ENCODE data around the gene NT5C2. TPM values are rescaled to one million over a fixed set of nuclear protein-coding genes. Genes with fewer than 3 reads are reported as not detected.

The NT5C2 gene
- total RNA-seq, 1 experiment from 2014 or later, result 76.1 TPM

DNA sequence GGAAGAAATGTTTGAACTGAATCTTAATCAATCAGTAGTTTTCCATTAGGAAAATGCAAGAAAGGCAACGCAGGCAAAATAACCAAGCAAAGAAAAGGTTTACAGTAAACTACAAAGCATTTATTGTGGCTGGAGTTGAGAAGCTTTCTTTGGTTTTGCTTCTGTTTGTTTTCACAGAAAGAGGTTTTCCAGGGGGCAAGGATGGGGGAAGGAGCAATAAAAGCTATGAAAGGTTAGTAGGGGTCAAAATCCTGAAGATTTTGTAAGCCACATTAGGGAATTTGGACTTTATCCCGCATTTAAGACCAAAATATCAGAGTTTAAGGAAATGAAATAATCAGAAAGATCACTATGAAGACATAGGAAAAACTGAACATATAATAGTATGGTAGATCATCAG is 51.1 kb downstream of the NT5C2 start:
- Mint-ChIP-seq H3K9me3 (no peaks in the 10 kb centered on the region), H3K4me3 (no peak overlapping the region), H3K4me1 (peaks cover 17% of the 10 kb centered on the region), H3K36me3 (peaks cover 19% of the 10 kb centered on the region), H3K27ac (peak overlapping the region; percentile 67; the same call in 1 of the 2 replicates), H3K27me3 (ENCODE audit: low read depth) (no peaks in the 10 kb centered on the region)
- no peak for ATAC-seq
- ChIA-PET CTCF (interaction anchor here (2.3 kb wide), 1 partner anchor 97 kb away, joined by 8 read pairs; no protein-coding TSS in a partner anchor), POLR2A (no interaction called here)
- TF ChIP-seq ZNF671 (CRISPR knock-in tag; IDR thresholded peaks at IDR 0.05), result no peak
- TF ChIP-seq, protein P1, sequence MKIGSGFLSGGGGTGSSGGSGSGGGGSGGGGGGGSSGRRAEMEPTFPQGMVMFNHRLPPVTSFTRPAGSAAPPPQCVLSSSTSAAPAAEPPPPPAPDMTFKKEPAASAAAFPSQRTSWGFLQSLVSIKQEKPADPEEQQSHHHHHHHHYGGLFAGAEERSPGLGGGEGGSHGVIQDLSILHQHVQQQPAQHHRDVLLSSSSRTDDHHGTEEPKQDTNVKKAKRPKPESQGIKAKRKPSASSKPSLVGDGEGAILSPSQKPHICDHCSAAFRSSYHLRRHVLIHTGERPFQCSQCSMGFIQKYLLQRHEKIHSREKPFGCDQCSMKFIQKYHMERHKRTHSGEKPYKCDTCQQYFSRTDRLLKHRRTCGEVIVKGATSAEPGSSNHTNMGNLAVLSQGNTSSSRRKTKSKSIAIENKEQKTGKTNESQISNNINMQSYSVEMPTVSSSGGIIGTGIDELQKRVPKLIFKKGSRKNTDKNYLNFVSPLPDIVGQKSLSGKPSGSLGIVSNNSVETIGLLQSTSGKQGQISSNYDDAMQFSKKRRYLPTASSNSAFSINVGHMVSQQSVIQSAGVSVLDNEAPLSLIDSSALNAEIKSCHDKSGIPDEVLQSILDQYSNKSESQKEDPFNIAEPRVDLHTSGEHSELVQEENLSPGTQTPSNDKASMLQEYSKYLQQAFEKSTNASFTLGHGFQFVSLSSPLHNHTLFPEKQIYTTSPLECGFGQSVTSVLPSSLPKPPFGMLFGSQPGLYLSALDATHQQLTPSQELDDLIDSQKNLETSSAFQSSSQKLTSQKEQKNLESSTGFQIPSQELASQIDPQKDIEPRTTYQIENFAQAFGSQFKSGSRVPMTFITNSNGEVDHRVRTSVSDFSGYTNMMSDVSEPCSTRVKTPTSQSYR (CRISPR knock-in tag; IDR thresholded peaks at IDR 0.05), result no peak
- no peak for TF ChIP-seq RELA (CRISPR knock-in tag; IDR thresholded peaks at IDR 0.05; ENCODE audit: borderline replicate concordance)
- TF ChIP-seq, protein P2, sequence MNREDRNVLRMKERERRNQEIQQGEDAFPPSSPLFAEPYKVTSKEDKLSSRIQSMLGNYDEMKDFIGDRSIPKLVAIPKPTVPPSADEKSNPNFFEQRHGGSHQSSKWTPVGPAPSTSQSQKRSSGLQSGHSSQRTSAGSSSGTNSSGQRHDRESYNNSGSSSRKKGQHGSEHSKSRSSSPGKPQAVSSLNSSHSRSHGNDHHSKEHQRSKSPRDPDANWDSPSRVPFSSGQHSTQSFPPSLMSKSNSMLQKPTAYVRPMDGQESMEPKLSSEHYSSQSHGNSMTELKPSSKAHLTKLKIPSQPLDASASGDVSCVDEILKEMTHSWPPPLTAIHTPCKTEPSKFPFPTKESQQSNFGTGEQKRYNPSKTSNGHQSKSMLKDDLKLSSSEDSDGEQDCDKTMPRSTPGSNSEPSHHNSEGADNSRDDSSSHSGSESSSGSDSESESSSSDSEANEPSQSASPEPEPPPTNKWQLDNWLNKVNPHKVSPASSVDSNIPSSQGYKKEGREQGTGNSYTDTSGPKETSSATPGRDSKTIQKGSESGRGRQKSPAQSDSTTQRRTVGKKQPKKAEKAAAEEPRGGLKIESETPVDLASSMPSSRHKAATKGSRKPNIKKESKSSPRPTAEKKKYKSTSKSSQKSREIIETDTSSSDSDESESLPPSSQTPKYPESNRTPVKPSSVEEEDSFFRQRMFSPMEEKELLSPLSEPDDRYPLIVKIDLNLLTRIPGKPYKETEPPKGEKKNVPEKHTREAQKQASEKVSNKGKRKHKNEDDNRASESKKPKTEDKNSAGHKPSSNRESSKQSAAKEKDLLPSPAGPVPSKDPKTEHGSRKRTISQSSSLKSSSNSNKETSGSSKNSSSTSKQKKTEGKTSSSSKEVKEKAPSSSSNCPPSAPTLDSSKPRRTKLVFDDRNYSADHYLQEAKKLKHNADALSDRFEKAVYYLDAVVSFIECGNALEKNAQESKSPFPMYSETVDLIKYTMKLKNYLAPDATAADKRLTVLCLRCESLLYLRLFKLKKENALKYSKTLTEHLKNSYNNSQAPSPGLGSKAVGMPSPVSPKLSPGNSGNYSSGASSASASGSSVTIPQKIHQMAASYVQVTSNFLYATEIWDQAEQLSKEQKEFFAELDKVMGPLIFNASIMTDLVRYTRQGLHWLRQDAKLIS (CRISPR knock-in tag; IDR thresholded peaks at IDR 0.05; ENCODE audit: borderline replicate concordance), result no peak
- TF ChIP-seq, protein P3, sequence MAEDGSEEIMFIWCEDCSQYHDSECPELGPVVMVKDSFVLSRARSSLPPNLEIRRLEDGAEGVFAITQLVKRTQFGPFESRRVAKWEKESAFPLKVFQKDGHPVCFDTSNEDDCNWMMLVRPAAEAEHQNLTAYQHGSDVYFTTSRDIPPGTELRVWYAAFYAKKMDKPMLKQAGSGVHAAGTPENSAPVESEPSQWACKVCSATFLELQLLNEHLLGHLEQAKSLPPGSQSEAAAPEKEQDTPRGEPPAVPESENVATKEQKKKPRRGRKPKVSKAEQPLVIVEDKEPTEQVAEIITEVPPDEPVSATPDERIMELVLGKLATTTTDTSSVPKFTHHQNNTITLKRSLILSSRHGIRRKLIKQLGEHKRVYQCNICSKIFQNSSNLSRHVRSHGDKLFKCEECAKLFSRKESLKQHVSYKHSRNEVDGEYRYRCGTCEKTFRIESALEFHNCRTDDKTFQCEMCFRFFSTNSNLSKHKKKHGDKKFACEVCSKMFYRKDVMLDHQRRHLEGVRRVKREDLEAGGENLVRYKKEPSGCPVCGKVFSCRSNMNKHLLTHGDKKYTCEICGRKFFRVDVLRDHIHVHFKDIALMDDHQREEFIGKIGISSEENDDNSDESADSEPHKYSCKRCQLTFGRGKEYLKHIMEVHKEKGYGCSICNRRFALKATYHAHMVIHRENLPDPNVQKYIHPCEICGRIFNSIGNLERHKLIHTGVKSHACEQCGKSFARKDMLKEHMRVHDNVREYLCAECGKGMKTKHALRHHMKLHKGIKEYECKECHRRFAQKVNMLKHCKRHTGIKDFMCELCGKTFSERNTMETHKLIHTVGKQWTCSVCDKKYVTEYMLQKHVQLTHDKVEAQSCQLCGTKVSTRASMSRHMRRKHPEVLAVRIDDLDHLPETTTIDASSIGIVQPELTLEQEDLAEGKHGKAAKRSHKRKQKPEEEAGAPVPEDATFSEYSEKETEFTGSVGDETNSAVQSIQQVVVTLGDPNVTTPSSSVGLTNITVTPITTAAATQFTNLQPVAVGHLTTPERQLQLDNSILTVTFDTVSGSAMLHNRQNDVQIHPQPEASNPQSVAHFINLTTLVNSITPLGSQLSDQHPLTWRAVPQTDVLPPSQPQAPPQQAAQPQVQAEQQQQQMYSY (CRISPR knock-in tag; IDR thresholded peaks at IDR 0.05), result no peak
- no peak for TF ChIP-seq RORB (CRISPR knock-in tag; IDR thresholded peaks at IDR 0.05)
- no peak for TF ChIP-seq TEAD1 (CRISPR knock-in tag; IDR thresholded peaks at IDR 0.05)
- TF ChIP-seq, protein P4, sequence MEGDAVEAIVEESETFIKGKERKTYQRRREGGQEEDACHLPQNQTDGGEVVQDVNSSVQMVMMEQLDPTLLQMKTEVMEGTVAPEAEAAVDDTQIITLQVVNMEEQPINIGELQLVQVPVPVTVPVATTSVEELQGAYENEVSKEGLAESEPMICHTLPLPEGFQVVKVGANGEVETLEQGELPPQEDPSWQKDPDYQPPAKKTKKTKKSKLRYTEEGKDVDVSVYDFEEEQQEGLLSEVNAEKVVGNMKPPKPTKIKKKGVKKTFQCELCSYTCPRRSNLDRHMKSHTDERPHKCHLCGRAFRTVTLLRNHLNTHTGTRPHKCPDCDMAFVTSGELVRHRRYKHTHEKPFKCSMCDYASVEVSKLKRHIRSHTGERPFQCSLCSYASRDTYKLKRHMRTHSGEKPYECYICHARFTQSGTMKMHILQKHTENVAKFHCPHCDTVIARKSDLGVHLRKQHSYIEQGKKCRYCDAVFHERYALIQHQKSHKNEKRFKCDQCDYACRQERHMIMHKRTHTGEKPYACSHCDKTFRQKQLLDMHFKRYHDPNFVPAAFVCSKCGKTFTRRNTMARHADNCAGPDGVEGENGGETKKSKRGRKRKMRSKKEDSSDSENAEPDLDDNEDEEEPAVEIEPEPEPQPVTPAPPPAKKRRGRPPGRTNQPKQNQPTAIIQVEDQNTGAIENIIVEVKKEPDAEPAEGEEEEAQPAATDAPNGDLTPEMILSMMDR (IDR thresholded peaks at IDR 0.05), result no peak
- TF ChIP-seq, protein P5, sequence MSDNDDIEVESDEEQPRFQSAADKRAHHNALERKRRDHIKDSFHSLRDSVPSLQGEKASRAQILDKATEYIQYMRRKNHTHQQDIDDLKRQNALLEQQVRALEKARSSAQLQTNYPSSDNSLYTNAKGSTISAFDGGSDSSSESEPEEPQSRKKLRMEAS (CRISPR knock-in tag; IDR thresholded peaks at IDR 0.05), result no peak
- TF ChIP-seq TP53 (CRISPR knock-in tag; IDR thresholded peaks at IDR 0.05), result no peak
- TF ChIP-seq, protein P6, sequence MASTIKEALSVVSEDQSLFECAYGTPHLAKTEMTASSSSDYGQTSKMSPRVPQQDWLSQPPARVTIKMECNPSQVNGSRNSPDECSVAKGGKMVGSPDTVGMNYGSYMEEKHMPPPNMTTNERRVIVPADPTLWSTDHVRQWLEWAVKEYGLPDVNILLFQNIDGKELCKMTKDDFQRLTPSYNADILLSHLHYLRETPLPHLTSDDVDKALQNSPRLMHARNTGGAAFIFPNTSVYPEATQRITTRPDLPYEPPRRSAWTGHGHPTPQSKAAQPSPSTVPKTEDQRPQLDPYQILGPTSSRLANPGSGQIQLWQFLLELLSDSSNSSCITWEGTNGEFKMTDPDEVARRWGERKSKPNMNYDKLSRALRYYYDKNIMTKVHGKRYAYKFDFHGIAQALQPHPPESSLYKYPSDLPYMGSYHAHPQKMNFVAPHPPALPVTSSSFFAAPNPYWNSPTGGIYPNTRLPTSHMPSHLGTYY (CRISPR knock-in tag; IDR thresholded peaks at IDR 0.05), result no peak
- TF ChIP-seq OVOL2 (CRISPR knock-in tag; IDR thresholded peaks at IDR 0.05; ENCODE audit: borderline replicate concordance), result no peak
- TF ChIP-seq, protein P7, sequence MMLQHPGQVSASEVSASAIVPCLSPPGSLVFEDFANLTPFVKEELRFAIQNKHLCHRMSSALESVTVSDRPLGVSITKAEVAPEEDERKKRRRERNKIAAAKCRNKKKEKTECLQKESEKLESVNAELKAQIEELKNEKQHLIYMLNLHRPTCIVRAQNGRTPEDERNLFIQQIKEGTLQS (CRISPR knock-in tag; conservative IDR thresholded peaks at IDR 0.05), result no peak
- TF ChIP-seq ESRRA (CRISPR knock-in tag; IDR thresholded peaks at IDR 0.05; ENCODE audit: borderline replicate concordance), result no peak
- TF ChIP-seq EMX1 (CRISPR knock-in tag; IDR thresholded peaks at IDR 0.05), result no peak
- DNase-seq (ENCODE audit: low spot score), result no peak
